ENCODE measurements around the gene TMCO6. TPM values are rescaled to one million over a fixed set of nuclear protein-coding genes. Genes with fewer than 3 reads are reported as not detected.
A peak's percentile ranks its signal among the peaks of the same experiment; 100 is the strongest.

Gene TMCO6
- total RNA-seq, 1 donor = 8.6 TPM

GRCh38 chr5:140672455-140673186, 33.4 kb downstream of the TMCO6 start:
- peak; percentile 50 for DNase-seq (ENCODE audit: low read depth)
- no peak overlapping the region for H3K4me3 ChIP-seq (ENCODE audit: low read depth, low read length)

DNA sequence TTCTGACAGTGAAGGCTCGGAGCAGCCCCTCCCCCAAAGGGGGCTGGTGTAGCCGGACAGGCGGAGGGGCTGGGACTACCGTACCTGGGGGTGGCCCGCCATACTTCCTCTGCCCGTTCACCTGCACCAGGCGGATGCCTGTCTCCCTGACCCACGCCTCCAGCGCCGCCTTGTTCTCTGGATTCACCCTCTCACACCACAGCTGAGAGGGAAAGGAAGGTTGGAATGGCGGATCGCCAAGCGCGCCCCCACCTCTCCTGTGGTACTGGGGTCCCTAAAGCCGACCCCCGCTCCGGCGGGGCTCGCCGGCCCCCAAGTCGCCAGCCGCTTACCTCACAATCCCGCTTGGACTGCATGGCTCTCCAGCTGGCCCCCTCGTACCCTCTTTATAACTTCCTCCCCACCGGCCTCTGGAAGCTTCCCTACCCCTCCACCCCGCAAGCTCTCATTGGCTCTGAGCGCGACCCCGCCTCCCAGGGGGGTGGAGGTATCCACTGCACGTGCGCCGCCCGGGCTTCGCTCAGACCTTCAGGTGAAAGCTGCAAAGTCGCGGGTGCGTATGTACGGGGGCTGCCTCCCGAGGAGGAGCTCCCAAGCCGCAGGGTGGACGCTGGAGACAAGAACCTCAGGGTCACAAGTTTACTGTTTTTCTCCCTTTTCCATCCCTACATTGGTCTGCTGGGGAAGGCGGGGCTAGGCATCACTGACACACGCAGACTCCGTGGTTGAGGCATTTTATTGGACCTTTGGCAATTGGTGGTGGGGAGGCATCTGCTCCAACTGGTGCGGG, 34.1 kb downstream of the TMCO6 start, which contains the start of gene DND1:
Gene DND1 (minus strand): TSS at position 390 of the 790 bp plus-strand sequence. CDS start 34 bp downstream, at position 356.
- DNase-seq (ENCODE audit: low read depth) = no peak
- no peak within 1 kb of the TSS for H3K4me3 ChIP-seq (ENCODE audit: low read depth, low read length)

More at GRCh38 chr5:140672455-140673186, 33.4 kb downstream of the TMCO6 start:
- TF ChIP-seq, protein P1, sequence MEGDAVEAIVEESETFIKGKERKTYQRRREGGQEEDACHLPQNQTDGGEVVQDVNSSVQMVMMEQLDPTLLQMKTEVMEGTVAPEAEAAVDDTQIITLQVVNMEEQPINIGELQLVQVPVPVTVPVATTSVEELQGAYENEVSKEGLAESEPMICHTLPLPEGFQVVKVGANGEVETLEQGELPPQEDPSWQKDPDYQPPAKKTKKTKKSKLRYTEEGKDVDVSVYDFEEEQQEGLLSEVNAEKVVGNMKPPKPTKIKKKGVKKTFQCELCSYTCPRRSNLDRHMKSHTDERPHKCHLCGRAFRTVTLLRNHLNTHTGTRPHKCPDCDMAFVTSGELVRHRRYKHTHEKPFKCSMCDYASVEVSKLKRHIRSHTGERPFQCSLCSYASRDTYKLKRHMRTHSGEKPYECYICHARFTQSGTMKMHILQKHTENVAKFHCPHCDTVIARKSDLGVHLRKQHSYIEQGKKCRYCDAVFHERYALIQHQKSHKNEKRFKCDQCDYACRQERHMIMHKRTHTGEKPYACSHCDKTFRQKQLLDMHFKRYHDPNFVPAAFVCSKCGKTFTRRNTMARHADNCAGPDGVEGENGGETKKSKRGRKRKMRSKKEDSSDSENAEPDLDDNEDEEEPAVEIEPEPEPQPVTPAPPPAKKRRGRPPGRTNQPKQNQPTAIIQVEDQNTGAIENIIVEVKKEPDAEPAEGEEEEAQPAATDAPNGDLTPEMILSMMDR (IDR thresholded peaks at IDR 0.05; ENCODE audit: insufficient read depth, low read depth, low read length) = no peak

GRCh38 chr5:140674211-140674610, 35.0 kb downstream of the TMCO6 start:
- TF ChIP-seq, protein P1 (IDR thresholded peaks at IDR 0.05; ENCODE audit: insufficient read depth, low read depth, low read length) = no peak
- DNase-seq (ENCODE audit: low read depth) = no peak
- H3K4me3 ChIP-seq (ENCODE audit: low read depth, low read length) = no peak overlapping the region

More for the DNA sequence above, 34.1 kb downstream of the TMCO6 start, which contains the start of gene DND1:
- TF ChIP-seq, protein P1 (IDR thresholded peaks at IDR 0.05; ENCODE audit: insufficient read depth, low read depth, low read length) = no peak

GRCh38 chr5:140674629-140675028, 35.4 kb downstream of the TMCO6 start:
- H3K4me3 ChIP-seq (ENCODE audit: low read depth, low read length) = no peak overlapping the region
- TF ChIP-seq, protein P1 (IDR thresholded peaks at IDR 0.05; ENCODE audit: insufficient read depth, low read depth, low read length) = no peak
- no peak for DNase-seq (ENCODE audit: low read depth)

GRCh38 chr5:140677947-140678346, 38.7 kb downstream of the TMCO6 start:
- H3K4me3 ChIP-seq (ENCODE audit: low read depth, low read length) = no peak overlapping the region
- TF ChIP-seq, protein P1 (IDR thresholded peaks at IDR 0.05; ENCODE audit: insufficient read depth, low read depth, low read length) = no peak
- DNase-seq (ENCODE audit: low read depth) = no peak

DNA sequence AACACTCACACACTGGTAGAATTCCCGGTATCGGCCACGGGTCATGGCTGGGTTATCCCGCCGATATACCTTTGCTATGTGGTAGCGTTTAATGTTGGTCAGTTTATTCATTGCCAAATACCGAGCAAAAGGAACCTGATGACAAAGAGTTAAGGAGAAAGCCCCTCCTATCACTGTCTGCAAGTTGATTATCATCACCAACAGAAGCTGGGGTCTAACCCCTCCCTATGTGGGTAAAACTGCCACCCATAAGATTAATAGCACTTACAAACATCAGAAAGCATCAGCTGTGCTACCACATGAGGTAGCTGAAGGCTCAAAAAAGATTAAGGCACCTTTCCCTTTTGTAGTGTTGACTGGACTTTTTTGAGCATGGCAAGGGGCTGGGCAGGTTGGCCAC, 39.7 kb downstream of the TMCO6 start:
- TF ChIP-seq, protein P1 (IDR thresholded peaks at IDR 0.05; ENCODE audit: insufficient read depth, low read depth, low read length) = no peak
- no peak for DNase-seq (ENCODE audit: low read depth)
- no peak overlapping the region for H3K4me3 ChIP-seq (ENCODE audit: low read depth, low read length)

Data from fibroblast of villous mesenchyme (primary cell).